HCT116 (cell line): Measurements from ENCODE around the gene RAP1GAP2. TPM values are rescaled to one million over a fixed set of nuclear protein-coding genes. Genes with fewer than 3 reads are reported as not detected.

Experiments used
- ATAC-seq: fragments of 200-7000 bp; cut with Tn5 transposase; 2 replicates; pipeline ENCODE4 v1.9.1; 2020; ENCODE audit warnings: mild to moderate bottlenecking, moderate library complexity
- BruUV-seq: library from RNA; stranded (reverse); fragments of 400-500 nt; replicated peaks from 2 replicates; lab custom pipeline; 2021; lab: Mats Ljungman, UMichigan
- CTCF ChIA-PET: fragments of 300-600 bp; sonication (Branson Sonifier 250); formaldehyde crosslinking; loops from one replicate; lab custom pipeline; 2021; ENCODE audit warnings: antibody characterized with exemption; lab: Charles Lee
- POLR2A ChIA-PET: fragments of 300-600, 350-600 bp; sonication (Branson Sonifier 250); formaldehyde crosslinking; loops from one replicate; lab custom pipeline; 2021; ENCODE audit warnings: antibody characterized with exemption; lab: Charles Lee
- RAD21 ChIA-PET, 2 experiments: fragments of 300-600 bp; sonication (Branson Sonifier 250); formaldehyde crosslinking; loops; one replicate each; lab custom pipeline; 2023; ENCODE audit warnings: low total read pairs in 2 of 2; ENCODE audit not compliant: uncharacterized antibody in 2 of 2, unreplicated experiment in 2 of 2, low non-redundant PET in 1 of 2; lab: Charles Lee
- DNase-seq: peaks from one replicate; pipeline ENCODE4 v3.0.0-alpha.2; 2010; ENCODE audit warnings: low read depth, low spot score
- H2AFZ ChIP-seq: fragments of 200-600 bp; shearing (Covaris generic), sonication (generic); 2 replicates; pipeline ENCODE4 v1.6.1; 2017; ENCODE audit warnings: low read depth, mixed run types, mixed read lengths, antibody characterized with exemption, low read length; ENCODE audit not compliant: poor library complexity, severe bottlenecking
- H3K27ac ChIP-seq: 2 replicates; pipeline ENCODE4 v1.5.1; 2012; ENCODE audit warnings: low read depth, low read length
- H3K27me3 ChIP-seq: fragments of 200-600 bp; sonication (generic); 2 replicates; pipeline ENCODE4 v1.6.1; 2016; ENCODE audit warnings: mixed run types, low read length, mixed read lengths; ENCODE audit not compliant: insufficient read depth
- H3K36me3 ChIP-seq, 2 experiments: fragments of 200-500 bp in 1 of 2; fragments of 200-600 bp in 1 of 2; sonication (Bioruptor generic) in 1 of 2; sonication (generic) in 1 of 2; 2 replicates each; pipeline versions ENCODE4 v1.5.1 to v1.6.1; 2014 to 2016; ENCODE audit warnings: low read length in 2 of 2, inconsistent platforms in 1 of 2, mixed read lengths in 1 of 2, mixed run types in 1 of 2; ENCODE audit not compliant: insufficient read depth in 2 of 2, control insufficient read depth in 1 of 2
- H3K4me1 ChIP-seq, 2 experiments: fragments of 200-600 bp in 1 of 2; sonication (generic) in 1 of 2; 2 replicates each; pipeline versions ENCODE4 v1.5.1 to v1.6.1; 2012 to 2017; ENCODE audit warnings: low read length in 2 of 2, inconsistent platforms in 1 of 2, mild to moderate bottlenecking in 1 of 2, mixed read lengths in 1 of 2, mixed run types in 1 of 2, moderate library complexity in 1 of 2; ENCODE audit not compliant: insufficient read depth in 2 of 2, control insufficient read depth in 1 of 2
- H3K4me2 ChIP-seq: fragments of 200-600 bp; sonication (generic); 2 replicates; pipeline ENCODE4 v1.6.1; 2017; ENCODE audit warnings: mixed run types, low read length, mixed read lengths
- H3K4me3 ChIP-seq, 2 experiments: fragments of 200-600 bp in 1 of 2; sonication (generic) in 1 of 2; replicated peaks in 1 of 2; 2 replicates each; pipeline ENCODE4 v1.5.1; 2011 to 2016; ENCODE audit warnings: low read length in 2 of 2, control low read depth in 1 of 2, low read depth in 1 of 2, mild to moderate bottlenecking in 1 of 2, mixed read lengths in 1 of 2, mixed run types in 1 of 2
- H3K79me2 ChIP-seq: fragments of 200-600 bp; sonication (generic); 2 replicates; pipeline ENCODE4 v1.6.1; 2017; ENCODE audit warnings: mild to moderate bottlenecking, mixed run types, low read length, moderate library complexity, mixed read lengths; ENCODE audit not compliant: insufficient read depth
- H3K9ac ChIP-seq: fragments of 200-600 bp; sonication (generic); 2 replicates; pipeline ENCODE4 v1.6.1; 2016; ENCODE audit warnings: low read length, mixed read lengths
- H3K9me2 ChIP-seq: fragments of 200-600 bp; sonication (generic), shearing (Covaris generic); 2 replicates; pipeline ENCODE4 v1.6.1; 2017; ENCODE audit warnings: mixed run types, mild to moderate bottlenecking, moderate library complexity; ENCODE audit not compliant: insufficient read depth
- H3K9me3 ChIP-seq, 2 experiments: fragments of 200-500 bp in 1 of 2; fragments of 200-600 bp in 1 of 2; sonication (Bioruptor generic) in 1 of 2; sonication (generic) in 1 of 2; 2 replicates each; pipeline ENCODE4 v1.6.1; 2014 to 2017; ENCODE audit warnings: low read length in 2 of 2, mixed read lengths in 2 of 2, inconsistent platforms in 1 of 2, low read depth in 1 of 2, mild to moderate bottlenecking in 1 of 2, mixed run types in 1 of 2, moderate library complexity in 1 of 2; ENCODE audit not compliant: control insufficient read depth in 1 of 2, insufficient read depth in 1 of 2
- H4K20me1 ChIP-seq: fragments of 200-600 bp; sonication (generic), shearing (Covaris generic); 2 replicates; pipeline ENCODE4 v1.6.1; 2017; ENCODE audit warnings: mixed run types, mild to moderate bottlenecking, moderate library complexity; ENCODE audit not compliant: insufficient read depth
- CBX3 ChIP-seq: IDR thresholded peaks from 2 replicates; pipeline ENCODE4 v1.6.1; 2012; ENCODE audit warnings: low read depth
- CEBPB ChIP-seq: IDR thresholded peaks from 2 replicates; pipeline ENCODE4 v1.6.1; 2012; ENCODE audit warnings: low read depth
- CTCF ChIP-seq, 3 experiments: fragments of 200-600 bp in 1 of 3; sonication (generic) in 1 of 3; IDR thresholded peaks in 2 of 3; conservative IDR thresholded peaks in 1 of 3; 2 replicates each; pipeline ENCODE4 v1.5.1; 2012 to 2017; ENCODE audit warnings: low read depth in 2 of 3, low read length in 2 of 3, antibody characterized with exemption in 1 of 3, borderline replicate concordance in 1 of 3, control low read depth in 1 of 3, mild to moderate bottlenecking in 1 of 3, mixed read lengths in 1 of 3, mixed run types in 1 of 3, moderate library complexity in 1 of 3; ENCODE audit not compliant: insufficient read depth in 1 of 3
- EZH2phosphoT487 ChIP-seq: fragments of 200-600 bp; IDR thresholded peaks from 2 replicates; pipeline ENCODE4 v1.6.1; 2018; ENCODE audit warnings: antibody characterized with exemption, borderline replicate concordance
- JUND ChIP-seq: IDR thresholded peaks from 2 replicates; pipeline ENCODE4 v1.6.1; 2012
- MAX ChIP-seq: IDR thresholded peaks from 2 replicates; pipeline ENCODE4 v1.6.1; 2012
- POLR2AphosphoS5 ChIP-seq: IDR thresholded peaks from 2 replicates; pipeline ENCODE4 v1.6.1; 2011; ENCODE audit warnings: mild to moderate bottlenecking, low read depth, low read length, moderate library complexity
- SP1 ChIP-seq: IDR thresholded peaks from 2 replicates; pipeline ENCODE4 v1.6.1; 2012; ENCODE audit warnings: low read depth
- TCF7L2 ChIP-seq: IDR thresholded peaks from 2 replicates; pipeline ENCODE4 v1.7.0; 2011; ENCODE audit warnings: borderline replicate concordance, inconsistent platforms; ENCODE audit not compliant: insufficient read depth, insufficient read length; ENCODE audit errors: extremely low read depth
- ZBTB33 ChIP-seq: IDR thresholded peaks from 2 replicates; pipeline ENCODE4 v1.6.1; 2011; ENCODE audit warnings: mild to moderate bottlenecking, low read length, moderate library complexity; ENCODE audit not compliant: insufficient replicate concordance; ENCODE audit errors: extremely low read depth
- ZFX ChIP-seq: fragments of 450-650 bp; IDR thresholded peaks from 2 replicates; pipeline ENCODE4 v1.6.1; 2017
- ZNF274 ChIP-seq: fragments of 200-500 bp; sonication (Bioruptor generic); IDR thresholded peaks from 2 replicates; pipeline ENCODE4 v1.6.1; 2014; ENCODE audit warnings: mild to moderate bottlenecking, low read depth, low read length, inconsistent platforms
- intact Hi-C: fragments of 100-400 bp; cut with micrococcal nuclease; formaldehyde crosslinking; loops from 2 replicates; pipeline ENCODE4 v1.10.0; 2022
- total RNA-seq: library from RNA; stranded (reverse); gene quantifications from one replicate; pipeline ENCODE4 v1.2.1, GENCODE V29; 2021; ENCODE audit not compliant: unreplicated experiment

RAP1GAP2 gene
- total RNA-seq, 1 experiment from 2014 or later = 54.6 TPM

- TF ChIP-seq CTCF (IDR thresholded peaks at IDR 0.05 in 2 of 3, conservative IDR thresholded peaks at IDR 0.05 in 1 of 3; ENCODE audit: borderline replicate concordance in 1 of 3, insufficient read depth in 1 of 3, low read depth in 2 of 3, low read length in 2 of 3) = no peak
- TF ChIP-seq ZFX = no peak
- no peak for TF ChIP-seq POLR2AphosphoS5
- TF ChIP-seq EZH2phosphoT487 = no peak
- no peak for TF ChIP-seq ZBTB33
- no peak for TF ChIP-seq JUND
Observed at GRCh38 chr17:2932946-2933345, 136.7 kb downstream of the RAP1GAP2 start (continued).

GRCh38 chr17:2933606-2934005 is 137.4 kb downstream of the RAP1GAP2 start:
- no peaks in the 10 kb centered on the region for H3K27me3 ChIP-seq
- no peak overlapping the region for H3K4me2 ChIP-seq
- H3K9me2 ChIP-seq = no peaks in the 10 kb centered on the region
- ATAC-seq = no peak
- POLR2A ChIA-PET = no interaction called here
- H3K4me3 ChIP-seq = no peak overlapping the region
- no peak overlapping the region for H2AFZ ChIP-seq
- H3K27ac ChIP-seq = no peak overlapping the region
- RAD21 ChIA-PET = no interaction called here
- intact Hi-C loops = no loop called here
- H3K36me3 ChIP-seq = no peaks in the 10 kb centered on the region
- no peaks in the 10 kb centered on the region for H3K9me3 ChIP-seq
- H3K4me1 ChIP-seq = no peaks in the 10 kb centered on the region
- no peaks in the 10 kb centered on the region for H4K20me1 ChIP-seq
- CTCF ChIA-PET = no interaction called here
- no TSS peak for BruUV-seq
- no peak for DNase-seq
- no peaks in the 10 kb centered on the region for H3K79me2 ChIP-seq
- no peak overlapping the region for H3K9ac ChIP-seq
- TF ChIP-seq SP1 (no peak), MAX (no peak), CEBPB (no peak), TCF7L2 (no peak), EZH2phosphoT487 (no peak), CBX3 (no peak), ZNF274 (no peak)
